Testis (tissue), 2 donors: Measurements from ENCODE around the gene MYO1G.

Experiments used
- POLR2A ChIP-seq: fragments of 450-650 bp; IDR thresholded peaks from one replicate; pipeline ENCODE4 v1.6.1; 2017; ENCODE audit warnings: antibody characterized with exemption, mild to moderate bottlenecking, moderate library complexity
- TF ChIP-seq, protein P1 (sequence below), 3 experiments: fragments of 450-650 bp in 2 of 3; fragments of 200-600 bp in 1 of 3; sonication (generic) in 1 of 3; IDR thresholded peaks; one replicate each; pipeline ENCODE4 v1.5.1; 2016 to 2019; ENCODE audit warnings: antibody characterized with exemption in 3 of 3, mild to moderate bottlenecking in 2 of 3, moderate library complexity in 1 of 3

DNA sequence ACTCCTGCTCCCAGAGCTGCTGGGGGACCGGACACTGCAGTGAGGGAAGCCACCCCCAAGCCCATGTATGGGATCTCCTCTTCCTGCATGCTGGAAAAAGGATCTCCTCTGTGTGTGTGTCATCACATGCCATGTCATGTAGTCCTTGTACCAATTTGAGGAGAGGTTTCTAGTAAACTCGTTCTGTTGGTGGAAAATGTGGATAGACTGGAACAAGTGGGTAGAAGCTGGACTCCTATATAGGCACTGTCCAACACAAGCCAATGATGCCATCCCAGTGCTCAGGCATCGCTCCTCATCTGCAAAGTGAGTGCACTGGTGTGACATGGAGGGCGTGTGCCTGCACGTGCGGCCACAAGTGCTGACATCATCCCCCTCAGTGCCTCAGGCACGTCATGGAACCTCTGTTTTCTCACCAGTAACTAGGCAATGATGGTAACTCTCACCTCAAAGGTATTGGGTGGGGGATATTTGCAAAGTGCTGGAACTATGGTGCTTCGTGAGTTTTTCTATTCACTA is 19.3 kb downstream of the MYO1G start:
- TF ChIP-seq, protein P1, sequence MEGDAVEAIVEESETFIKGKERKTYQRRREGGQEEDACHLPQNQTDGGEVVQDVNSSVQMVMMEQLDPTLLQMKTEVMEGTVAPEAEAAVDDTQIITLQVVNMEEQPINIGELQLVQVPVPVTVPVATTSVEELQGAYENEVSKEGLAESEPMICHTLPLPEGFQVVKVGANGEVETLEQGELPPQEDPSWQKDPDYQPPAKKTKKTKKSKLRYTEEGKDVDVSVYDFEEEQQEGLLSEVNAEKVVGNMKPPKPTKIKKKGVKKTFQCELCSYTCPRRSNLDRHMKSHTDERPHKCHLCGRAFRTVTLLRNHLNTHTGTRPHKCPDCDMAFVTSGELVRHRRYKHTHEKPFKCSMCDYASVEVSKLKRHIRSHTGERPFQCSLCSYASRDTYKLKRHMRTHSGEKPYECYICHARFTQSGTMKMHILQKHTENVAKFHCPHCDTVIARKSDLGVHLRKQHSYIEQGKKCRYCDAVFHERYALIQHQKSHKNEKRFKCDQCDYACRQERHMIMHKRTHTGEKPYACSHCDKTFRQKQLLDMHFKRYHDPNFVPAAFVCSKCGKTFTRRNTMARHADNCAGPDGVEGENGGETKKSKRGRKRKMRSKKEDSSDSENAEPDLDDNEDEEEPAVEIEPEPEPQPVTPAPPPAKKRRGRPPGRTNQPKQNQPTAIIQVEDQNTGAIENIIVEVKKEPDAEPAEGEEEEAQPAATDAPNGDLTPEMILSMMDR (IDR thresholded peaks at IDR 0.05): no peak
- TF ChIP-seq POLR2A: no peak
